ENCODE results near the gene ACAP3. TPM values are rescaled to one million over a fixed set of nuclear protein-coding genes. Genes with fewer than 3 reads are reported as not detected.

ACAP3 gene
- total RNA-seq, 4 donors from 2014 or later, result 13.4 to 43.3 (median 18.8) TPM

DNA sequence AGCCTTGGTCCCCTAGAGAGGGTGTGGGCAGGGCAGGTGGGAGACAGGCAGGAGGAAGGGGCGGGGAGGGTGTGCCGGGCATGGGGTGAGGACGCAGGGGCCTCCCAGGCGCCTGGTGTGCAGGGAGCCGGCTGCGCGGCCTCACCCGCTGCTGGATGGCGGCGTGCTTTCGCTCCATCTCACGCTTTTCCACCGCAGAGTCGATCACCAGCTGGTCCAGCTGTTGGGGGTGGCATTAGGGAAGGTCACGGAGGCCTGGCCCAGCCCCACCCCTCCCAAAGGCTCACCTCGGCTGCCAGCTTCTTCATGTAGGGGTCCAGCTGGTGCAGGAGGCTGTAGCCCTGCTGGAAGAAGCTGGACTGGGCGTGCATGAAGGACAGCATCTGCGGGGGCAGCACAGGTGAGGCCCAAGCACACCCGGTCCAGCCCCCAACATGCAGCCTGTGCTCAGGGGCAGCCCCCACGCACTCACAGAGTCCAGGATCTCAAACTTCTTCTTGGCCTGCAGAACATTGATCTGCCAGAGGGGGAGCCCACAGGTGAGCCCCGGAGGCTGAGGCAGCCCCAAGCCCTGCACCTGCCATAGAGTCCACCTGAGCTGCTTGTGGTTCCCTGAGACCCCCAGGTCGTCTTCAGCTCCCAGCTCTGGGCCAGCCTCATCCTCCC is 7.9 kb downstream of the ACAP3 start:
- TF ChIP-seq CTCF (IDR thresholded peaks at IDR 0.05; ENCODE audit: low read depth), result no peak

DNA sequence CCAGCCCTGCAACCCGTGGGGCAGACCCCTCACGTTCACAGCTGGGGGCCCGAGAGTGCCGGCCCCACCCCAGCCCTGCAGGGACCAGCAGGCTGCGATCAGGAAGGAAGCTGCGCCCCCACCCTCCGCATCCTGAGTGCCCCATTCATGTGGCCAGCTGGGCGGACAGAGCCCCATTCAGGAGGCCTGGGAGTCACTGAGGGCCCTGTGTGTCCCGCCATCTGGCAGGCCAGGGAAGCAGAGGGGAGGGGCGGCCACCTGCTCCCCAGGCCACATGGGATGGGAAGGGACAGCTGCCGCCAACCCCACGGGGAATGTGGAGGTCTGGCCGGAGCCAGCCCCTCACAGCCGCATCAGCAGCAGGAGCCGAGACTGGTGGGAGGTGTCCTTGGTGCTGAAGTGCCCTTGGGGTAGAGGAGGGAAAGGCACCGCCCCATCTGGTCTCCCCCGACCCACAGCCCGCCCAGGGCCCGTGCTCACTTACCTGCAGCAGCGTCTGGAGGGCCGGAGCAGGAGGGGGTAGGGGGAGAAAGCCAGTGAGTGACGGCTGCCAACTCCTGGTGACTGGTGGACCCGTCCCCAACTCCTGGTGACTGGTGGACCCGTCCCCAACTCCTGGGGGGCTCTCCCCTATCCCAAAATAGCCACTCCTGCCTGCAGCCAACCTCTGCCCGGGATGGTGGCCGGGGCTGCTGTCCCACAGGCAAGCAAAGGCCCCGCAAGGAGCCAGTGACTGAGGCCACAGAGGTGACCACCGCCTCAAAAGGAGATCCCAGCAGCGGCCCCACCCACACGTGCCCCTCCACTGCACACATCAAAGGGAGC is 8.7 kb downstream of the ACAP3 start:
- TF ChIP-seq CTCF (IDR thresholded peaks at IDR 0.05; ENCODE audit: low read depth), result no peak

DNA sequence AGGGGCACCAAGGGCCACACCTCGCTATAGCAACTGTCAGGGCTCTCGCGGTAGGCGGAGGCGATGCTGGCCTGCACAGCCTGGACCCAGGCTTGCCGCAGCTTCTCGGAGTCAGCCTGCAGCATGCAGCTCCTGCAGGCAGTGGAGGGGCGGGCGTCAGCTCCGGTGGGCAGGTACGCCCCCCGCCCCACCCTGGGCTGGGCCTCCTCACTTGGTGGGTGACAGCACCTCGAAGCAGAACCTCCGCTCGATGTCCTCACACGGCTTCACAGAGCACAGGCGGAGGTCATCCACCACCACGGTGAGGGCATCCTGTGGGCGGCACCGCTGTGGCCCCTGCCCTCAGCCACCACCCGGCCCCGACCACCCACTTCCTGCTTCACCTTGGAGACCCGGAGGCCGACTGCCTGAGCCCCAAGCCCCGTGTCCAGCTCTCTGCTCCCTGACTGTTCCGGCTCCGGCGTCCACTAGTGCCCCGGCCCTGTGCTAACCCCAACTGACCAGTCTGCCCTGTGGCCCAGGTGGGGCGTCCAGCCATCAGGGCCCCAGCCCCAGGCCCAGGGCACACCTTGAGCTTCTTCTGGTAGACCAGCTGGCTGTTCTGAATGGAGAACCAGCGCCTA is 9.8 kb downstream of the ACAP3 start:
- no peak for TF ChIP-seq CTCF (IDR thresholded peaks at IDR 0.05; ENCODE audit: low read depth)

GRCh38 chr1:1296070-1297061 is 11.4 kb downstream of the ACAP3 start:
- no peak for TF ChIP-seq CTCF (IDR thresholded peaks at IDR 0.05; ENCODE audit: low read depth)

DNA sequence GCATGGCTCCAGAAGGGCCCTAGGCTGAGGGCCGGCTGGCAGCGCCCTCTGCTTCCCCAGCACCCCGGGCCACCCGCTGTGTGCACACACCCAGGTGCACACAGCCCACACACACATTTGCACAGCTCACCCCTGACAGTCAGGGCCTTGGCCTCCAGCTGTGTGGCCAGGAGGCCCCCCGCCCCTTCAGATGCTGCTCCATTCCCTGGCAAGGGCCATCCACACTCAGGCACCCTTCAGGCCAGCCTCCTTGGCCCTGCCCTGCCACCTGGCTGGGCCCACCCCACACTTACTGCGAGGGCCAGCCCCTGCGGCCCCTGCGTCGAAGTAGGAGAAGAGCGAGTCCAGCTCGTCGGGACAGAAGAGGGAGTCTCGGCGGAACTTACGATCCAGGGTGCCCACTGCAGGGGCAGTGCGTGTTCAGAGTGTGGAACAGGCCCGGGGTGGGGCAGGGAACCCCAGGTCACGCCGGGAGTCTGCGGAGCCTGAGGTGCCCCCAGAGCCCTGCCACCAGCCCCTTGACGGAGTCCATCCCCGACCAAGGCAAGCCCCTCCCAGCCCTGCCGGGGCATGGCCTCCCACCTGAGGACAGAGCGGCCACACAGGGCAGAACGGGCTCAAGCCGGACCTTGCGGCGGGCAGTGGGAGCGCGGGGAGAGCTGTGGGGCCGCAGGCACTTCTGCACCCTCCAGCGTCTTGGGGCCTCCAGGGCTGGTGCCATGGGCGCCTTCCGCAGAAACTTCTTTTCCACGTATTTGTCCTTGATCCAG is 12.4 kb downstream of the ACAP3 start:
- no peak for TF ChIP-seq CTCF (IDR thresholded peaks at IDR 0.05; ENCODE audit: low read depth)

DNA sequence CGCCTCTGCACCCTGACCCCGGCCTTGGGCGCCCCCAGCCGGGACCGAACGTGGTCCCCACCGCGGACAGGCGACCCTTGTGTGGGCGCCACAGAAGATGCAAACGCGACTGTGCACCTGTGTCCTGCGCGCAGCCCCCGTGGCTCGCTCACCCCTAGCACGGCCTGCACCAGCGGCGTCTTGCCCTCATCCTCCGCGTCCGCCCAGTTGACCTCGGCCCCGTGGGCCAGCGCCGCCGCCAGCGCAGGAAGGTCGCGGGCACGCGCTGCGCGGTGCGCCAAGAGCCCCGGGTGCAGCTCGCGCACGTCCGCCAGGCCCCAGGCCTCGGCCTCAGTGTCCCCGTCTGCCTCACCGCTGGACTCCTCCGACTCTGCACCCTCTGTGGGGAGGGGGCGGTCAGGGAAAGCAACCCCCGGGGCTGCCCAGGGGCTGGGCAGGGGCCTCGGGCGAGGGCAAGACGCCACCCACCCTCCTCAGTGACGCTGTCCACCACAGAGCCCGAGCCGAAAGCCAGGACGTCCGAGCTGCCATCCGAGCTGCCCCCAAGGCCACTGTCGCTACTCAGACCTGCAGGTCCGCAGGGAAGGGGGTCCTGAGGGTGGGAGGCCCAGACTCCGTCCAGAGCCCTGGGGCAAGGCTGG is 13.4 kb downstream of the ACAP3 start:
- TF ChIP-seq CTCF (IDR thresholded peaks at IDR 0.05; ENCODE audit: low read depth), result no peak

All from subcutaneous adipose tissue (tissue), 4 donors.